SK-N-MC (cell line): ENCODE results near the gene VWA5A.

Source experiments
- DNase-seq: peaks from one replicate; pipeline ENCODE4 v3.0.0-alpha.2; 2011; ENCODE audit warnings: low read depth, low spot score
- H3K27ac ChIP-seq: fragments of 200-600 bp; sonication (generic); 2 replicates; pipeline ENCODE4 v1.5.1; 2016; ENCODE audit warnings: mixed run types
- H3K36me3 ChIP-seq: fragments of 200-600 bp; sonication (generic); 2 replicates; pipeline ENCODE4 v1.6.1; 2017; ENCODE audit warnings: antibody characterized with exemption, low read length, mixed read lengths; ENCODE audit not compliant: insufficient read depth
- H3K4me3 ChIP-seq: fragments of 200-600 bp; sonication (generic); 2 replicates; pipeline ENCODE4 v1.5.1; 2016
- H3K9ac ChIP-seq: fragments of 200-600 bp; sonication (generic); 2 replicates; pipeline ENCODE4 v1.8.0; 2017; ENCODE audit warnings: mixed run types, mixed read lengths; ENCODE audit not compliant: insufficient read length
- H3K9me3 ChIP-seq: fragments of 200-600 bp; sonication (generic); 2 replicates; pipeline ENCODE4 v1.6.1; 2017; ENCODE audit warnings: low read depth, mild to moderate bottlenecking, antibody characterized with exemption, low read length, moderate library complexity, mixed read lengths
- EZH2 ChIP-seq: fragments of 200-600 bp; sonication (generic); IDR thresholded peaks from one replicate; pipeline ENCODE4 v1.6.1; 2017; ENCODE audit warnings: antibody characterized with exemption
- FOXP2 ChIP-seq: optimal IDR thresholded peaks from 2 replicates; pipeline ENCODE3; 2011; ENCODE audit warnings: mild to moderate bottlenecking, moderate library complexity; ENCODE audit not compliant: insufficient read depth; ENCODE audit errors: extremely low read length, control extremely low read depth
- POLR2AphosphoS5 ChIP-seq: IDR thresholded peaks from 2 replicates; pipeline ENCODE4 v1.6.1; 2012; ENCODE audit warnings: mild to moderate bottlenecking, low read depth, low read length, borderline replicate concordance

Gene VWA5A

DNA sequence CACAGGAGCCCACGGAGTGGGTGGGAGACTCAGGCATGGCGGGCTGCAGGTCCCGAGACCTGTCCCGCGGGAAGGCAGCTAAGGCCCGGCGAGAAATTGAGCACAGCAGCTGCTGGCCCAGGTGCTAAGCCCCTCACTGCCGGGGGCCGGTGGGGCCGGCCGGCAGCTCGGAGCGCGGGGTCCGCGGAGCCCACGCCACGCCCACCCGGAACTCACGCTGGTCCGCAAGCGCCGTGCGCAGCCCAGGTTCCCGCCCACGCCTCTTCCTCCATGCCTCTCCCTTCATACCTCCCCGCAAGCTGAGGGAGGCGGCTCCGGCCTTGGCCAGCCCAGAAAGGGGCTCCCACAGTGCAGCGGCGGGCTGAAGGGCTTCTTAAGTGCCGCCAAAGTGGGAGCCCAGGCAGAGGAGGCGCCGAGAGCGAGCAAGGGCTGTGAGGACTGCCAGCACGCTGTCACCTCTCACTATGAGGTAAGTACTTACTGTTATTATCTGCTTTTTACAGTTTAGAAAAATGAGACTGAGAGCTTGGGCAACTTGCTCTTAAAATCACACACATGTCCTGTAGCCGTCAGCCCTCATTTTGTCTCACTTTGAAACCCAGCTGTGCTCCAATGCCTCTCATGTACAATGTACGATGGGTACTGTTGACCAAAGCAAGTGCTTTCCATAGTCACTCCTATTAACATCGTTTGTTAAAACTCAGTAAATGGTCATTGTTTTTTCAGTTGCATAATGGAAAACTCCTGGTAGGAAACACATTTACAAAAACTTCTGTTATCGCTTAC, 55.7 kb downstream of the VWA5A start:
- TF ChIP-seq FOXP2 = no peak
- TF ChIP-seq POLR2AphosphoS5 = no peak
- no peak for TF ChIP-seq EZH2
- Histone ChIP-seq H3K9ac (no peak overlapping the region), H3K9me3 (no peaks in the 10 kb centered on the region), H3K27ac (no peak overlapping the region), H3K36me3 (no peaks in the 10 kb centered on the region), H3K4me3 (no peak overlapping the region)
- no peak for DNase-seq

DNA sequence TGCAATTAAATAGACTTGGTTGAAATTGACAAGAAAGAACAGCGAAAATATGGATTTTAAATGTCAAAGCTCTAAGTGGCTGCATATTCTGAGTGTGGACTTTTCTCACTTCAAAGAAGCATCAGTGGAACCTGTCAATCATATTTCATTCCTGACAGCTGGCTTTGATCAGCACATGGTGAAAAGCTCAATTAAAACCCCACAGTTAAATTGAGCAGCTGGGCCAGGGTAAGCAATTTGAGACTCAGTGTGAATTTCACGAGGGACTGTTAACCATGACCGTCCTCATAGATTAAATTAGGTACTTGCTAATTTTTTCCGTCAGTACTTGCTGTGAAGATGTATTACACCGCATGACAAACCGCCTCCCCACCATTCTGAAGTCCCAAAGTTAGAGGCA, 56.9 kb downstream of the VWA5A start:
- Histone ChIP-seq H3K9ac (no peak overlapping the region), H3K27ac (no peak overlapping the region), H3K36me3 (no peaks in the 10 kb centered on the region), H3K4me3 (no peak overlapping the region), H3K9me3 (no peaks in the 10 kb centered on the region)
- no peak for DNase-seq
- no peak for TF ChIP-seq FOXP2
- TF ChIP-seq POLR2AphosphoS5 = no peak
- no peak for TF ChIP-seq EZH2

DNA sequence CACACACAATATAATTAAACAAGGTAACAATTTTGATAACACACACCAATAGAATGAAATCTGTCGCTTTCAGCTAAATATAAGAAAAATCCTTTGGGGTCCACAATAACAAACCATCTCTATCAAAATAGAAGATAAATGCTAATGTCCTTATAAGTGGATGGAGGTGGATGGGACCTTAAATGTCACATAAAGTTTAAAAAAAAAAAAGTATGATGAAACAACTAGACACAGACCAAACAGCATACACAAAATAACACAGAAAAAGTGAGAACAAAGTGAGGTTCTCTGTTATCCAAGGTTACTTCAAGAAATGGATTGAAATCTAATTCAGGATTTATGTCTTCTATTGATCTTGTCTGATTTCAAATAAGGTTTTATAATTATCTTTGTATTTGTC, 57.3 kb downstream of the VWA5A start:
- H3K4me3 ChIP-seq = no peak overlapping the region
- H3K27ac ChIP-seq = no peak overlapping the region
- TF ChIP-seq FOXP2 (no peak), POLR2AphosphoS5 (no peak), EZH2 (no peak)
- H3K36me3 ChIP-seq = no peaks in the 10 kb centered on the region
- no peak overlapping the region for H3K9ac ChIP-seq
- no peak for DNase-seq
- H3K9me3 ChIP-seq = no peaks in the 10 kb centered on the region

DNA sequence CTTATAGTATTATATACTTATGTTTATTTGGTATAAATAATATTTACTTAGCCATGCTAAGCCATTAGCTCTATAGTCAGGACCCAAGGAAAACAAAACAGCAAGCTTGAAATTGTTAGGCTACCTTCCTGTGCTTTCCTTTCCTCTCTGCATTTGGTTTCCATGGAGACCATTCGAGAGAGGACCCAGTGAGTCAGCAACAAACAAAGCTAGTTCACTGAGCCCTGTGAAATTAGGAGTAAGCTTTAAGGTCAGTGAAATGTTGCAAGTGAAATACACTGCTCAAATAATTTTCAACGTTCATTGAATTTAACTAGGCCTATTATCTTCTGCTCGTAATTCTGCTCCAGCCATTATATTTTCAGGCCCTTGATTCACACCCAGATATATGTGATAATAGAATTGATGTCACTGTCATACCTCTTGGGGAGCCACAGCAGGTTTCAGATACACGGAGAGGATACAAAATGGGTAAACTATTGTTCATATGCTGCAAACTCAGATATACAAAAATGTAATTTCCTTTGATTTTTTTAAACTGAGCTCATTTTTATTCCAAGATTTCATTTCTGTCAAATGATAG, 58.8 kb downstream of the VWA5A start:
- no peak for DNase-seq
- TF ChIP-seq FOXP2 (no peak), POLR2AphosphoS5 (no peak), EZH2 (no peak)
- H3K4me3 ChIP-seq = no peak overlapping the region
- H3K9ac ChIP-seq = no peak overlapping the region
- H3K36me3 ChIP-seq = no peaks in the 10 kb centered on the region
- no peak overlapping the region for H3K27ac ChIP-seq
- H3K9me3 ChIP-seq = no peaks in the 10 kb centered on the region

DNA sequence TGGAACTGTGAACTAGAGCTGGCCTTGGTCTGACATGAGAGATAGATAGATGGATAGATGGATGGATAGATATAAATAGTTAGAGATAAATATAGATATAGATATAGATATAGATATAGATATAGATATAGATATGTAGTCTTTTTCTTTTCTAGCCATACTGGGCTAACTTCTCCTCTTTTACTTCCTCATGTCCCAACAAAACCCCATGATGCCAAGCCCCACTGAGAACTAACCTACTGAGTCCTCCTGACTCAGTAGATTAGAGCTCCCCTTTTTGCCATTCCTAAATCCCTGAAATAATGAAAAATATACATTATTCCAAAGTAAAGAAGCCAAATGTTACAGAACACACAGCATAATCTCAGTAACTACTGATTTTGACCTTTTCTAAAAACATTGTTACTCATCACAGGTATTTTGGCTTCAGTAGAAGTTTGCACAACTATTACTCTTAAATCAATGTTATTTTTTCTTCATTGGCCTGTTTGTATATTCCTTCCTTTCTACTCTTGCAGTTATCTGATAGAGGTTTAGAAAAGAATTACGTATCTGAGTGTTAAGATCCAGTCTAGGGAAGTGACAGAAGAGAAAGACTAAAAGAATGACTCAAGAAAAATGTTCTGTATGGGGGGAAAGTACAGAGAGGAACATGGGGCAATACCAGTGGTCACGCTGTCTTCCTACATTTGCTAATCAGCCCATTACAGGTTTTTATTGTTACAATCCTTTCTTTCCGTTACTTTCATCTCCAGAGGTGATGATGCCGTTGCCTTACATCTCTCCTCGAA, 61.9 kb downstream of the VWA5A start:
- H3K27ac ChIP-seq = no peak overlapping the region
- H3K9me3 ChIP-seq = no peaks in the 10 kb centered on the region
- H3K4me3 ChIP-seq = no peak overlapping the region
- no peaks in the 10 kb centered on the region for H3K36me3 ChIP-seq
- TF ChIP-seq POLR2AphosphoS5 (no peak), EZH2 (no peak), FOXP2 (no peak)
- H3K9ac ChIP-seq = no peak overlapping the region
- DNase-seq = no peak

DNA sequence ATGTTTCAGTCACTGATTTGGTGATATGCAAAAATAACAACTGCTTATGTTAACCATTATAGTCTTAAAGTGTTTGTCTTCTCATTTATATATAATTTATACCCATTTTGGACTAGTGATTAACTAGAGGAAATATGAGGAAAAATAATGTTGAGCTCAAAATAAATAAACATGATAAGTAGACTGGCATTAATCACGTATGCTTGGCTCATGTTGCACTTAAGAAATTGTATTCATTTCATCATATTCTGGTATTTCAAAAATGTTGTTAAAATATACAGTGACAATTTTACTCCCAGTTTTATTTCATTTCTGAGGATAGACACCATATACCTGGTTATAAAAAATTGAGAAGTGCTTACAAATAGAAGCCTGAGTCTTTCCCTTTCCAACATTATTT, 64.1 kb downstream of the VWA5A start:
- Histone ChIP-seq H3K27ac (no peak overlapping the region), H3K9ac (no peak overlapping the region), H3K36me3 (no peaks in the 10 kb centered on the region), H3K9me3 (no peaks in the 10 kb centered on the region), H3K4me3 (no peak overlapping the region)
- TF ChIP-seq EZH2 = no peak
- no peak for TF ChIP-seq POLR2AphosphoS5
- DNase-seq = no peak

DNA sequence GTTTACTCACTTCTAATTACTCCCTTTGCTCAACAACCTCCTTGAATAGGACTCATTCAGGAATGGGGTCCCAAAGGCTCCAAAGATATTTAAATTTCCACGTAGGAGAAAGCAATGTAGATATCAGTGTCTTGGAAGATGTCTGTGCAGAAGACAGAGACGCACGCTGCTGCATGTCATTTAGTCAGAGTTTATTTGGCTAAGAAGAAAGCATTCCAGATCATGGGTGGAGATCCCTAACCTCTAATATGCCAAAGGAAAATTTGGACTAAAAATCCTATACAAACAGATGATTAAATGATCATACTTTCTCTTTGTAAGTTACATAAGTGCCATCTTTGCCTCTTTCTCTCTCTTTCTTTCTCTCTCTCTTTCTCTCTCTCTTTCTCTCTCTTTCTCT, 67.8 kb downstream of the VWA5A start, which contains the start of gene OR10D3:
Gene OR10D3 (plus strand): TSS at position 278 of the 400 bp plus-strand sequence. CDS start 1,925 bp downstream, outside the sequence.
- Histone ChIP-seq H3K36me3 (no peaks in the 10 kb centered on the region), H3K9ac (no peak within 1 kb of the TSS), H3K9me3 (no peaks in the 10 kb centered on the region), H3K27ac (no peak within 1 kb of the TSS), H3K4me3 (no peak within 1 kb of the TSS)
- no peak for DNase-seq
- TF ChIP-seq FOXP2 (no peak), POLR2AphosphoS5 (no peak), EZH2 (no peak)

DNA sequence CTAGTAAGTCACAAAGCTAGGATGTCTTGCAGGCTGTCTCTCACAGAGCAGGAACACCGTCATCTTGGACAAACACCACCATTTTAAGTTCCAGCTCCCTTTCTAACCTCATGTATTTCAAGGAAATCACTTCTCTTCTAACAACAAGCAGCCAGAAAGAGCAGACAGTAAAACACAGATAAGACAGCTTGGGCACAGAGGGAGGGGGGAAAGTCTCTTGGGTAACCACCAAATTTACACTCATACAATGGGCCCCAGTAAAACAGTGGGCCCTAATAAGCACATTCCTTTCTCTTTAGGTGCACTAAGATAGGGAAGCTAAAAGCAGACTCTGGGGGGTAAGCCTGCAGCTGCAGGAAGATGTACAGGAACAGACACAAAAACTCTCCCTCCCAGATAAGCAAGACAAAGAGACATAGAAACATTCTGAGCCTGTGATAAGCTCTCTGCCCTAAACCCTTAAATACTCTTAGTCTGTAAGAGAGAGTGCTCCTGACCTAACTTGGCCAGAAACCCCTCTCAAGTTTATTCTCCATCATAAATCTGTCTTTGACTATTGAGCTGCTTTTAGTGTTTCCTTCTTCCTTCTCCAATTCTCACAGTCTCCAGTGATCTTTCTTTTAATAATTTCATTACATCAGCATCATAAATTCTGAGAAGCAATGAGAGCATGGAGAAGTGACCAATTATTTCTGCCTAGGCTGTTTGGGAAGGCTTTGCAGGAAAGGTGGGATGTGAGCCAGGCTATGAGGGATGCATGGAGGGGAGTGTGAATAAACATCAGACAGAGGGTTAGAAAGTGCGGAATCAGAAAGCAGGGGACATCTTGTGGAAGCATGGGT, 75.3 kb downstream of the VWA5A start:
- Histone ChIP-seq H3K36me3 (no peaks in the 10 kb centered on the region), H3K27ac (no peak overlapping the region), H3K4me3 (no peak overlapping the region), H3K9ac (no peak overlapping the region), H3K9me3 (no peaks in the 10 kb centered on the region)
- DNase-seq = no peak
- TF ChIP-seq FOXP2 (no peak), EZH2 (no peak), POLR2AphosphoS5 (no peak)
